Muscle of leg (tissue), 11 donors: ENCODE measurements around the gene ID3. TPM values are rescaled to one million over a fixed set of nuclear protein-coding genes. Genes with fewer than 3 reads are reported as not detected.
A peak's percentile ranks its signal among the peaks of the same experiment; 100 is the strongest.
"Not testable (repeated sequence)": the region's sequence is repeated elsewhere in the genome, so short reads cannot be mapped to it uniquely, and the experiment has no call there.

Experiments used
- DNase-seq: peaks from one replicate; pipeline ENCODE4 v3.0.0; 2013
- H3K27ac ChIP-seq: one replicate; pipeline ENCODE4 v1.5.1; 2013; ENCODE audit warnings: mild to moderate bottlenecking, low read length, control low read depth
- H3K27me3 ChIP-seq: one replicate; pipeline ENCODE4 v1.6.1; 2013; ENCODE audit warnings: low read length; ENCODE audit not compliant: control insufficient read depth, insufficient read depth
- H3K36me3 ChIP-seq: one replicate; pipeline ENCODE4 v1.6.1; 2013; ENCODE audit warnings: low read length; ENCODE audit not compliant: control insufficient read depth, insufficient read depth
- H3K4me1 ChIP-seq: one replicate; pipeline ENCODE4 v1.6.1; 2013; ENCODE audit warnings: low read length; ENCODE audit not compliant: control insufficient read depth, insufficient read depth
- H3K4me3 ChIP-seq: one replicate; pipeline ENCODE4 v1.5.1; 2013; ENCODE audit warnings: low read length, control low read depth
- H3K9me3 ChIP-seq: replicated peaks from 2 replicates; pipeline ENCODE4 v1.6.1; 2013; ENCODE audit warnings: low read depth, low read length; ENCODE audit not compliant: control insufficient read depth
- WGBS: methylation state at CpG from one replicate; pipeline ENCODE4 v1.1.5; 2013; ENCODE audit warnings: missing lambda C conversion rate; ENCODE audit not compliant: insufficient coverage; 5-methylcytosine and 5-hydroxymethylcytosine counted together
- polyA plus RNA-seq, 8 donors: library from polyadenylated mRNA; unstranded; fragments of 120-200 nt; gene quantifications; one replicate each; pipeline versions ENCODE4 v1.2.1 to v1.2.3, GENCODE V29; 2013; ENCODE audit warnings: inconsistent platforms in 1 of 8, low replicate concordance in 1 of 8; ENCODE audit not compliant: insufficient read length in 8 of 8, insufficient read depth in 1 of 8
- total RNA-seq: library from RNA; stranded (reverse); fragments of 120-200 nt; gene quantifications from one replicate; pipeline ENCODE4 v1.2.4, GENCODE V29; 2013

Gene ID3
- total and polyA plus RNA-seq, 9 donors, result 46.9 to 129 (median 80.6) TPM

- H3K4me3 ChIP-seq, result peak overlapping the region; percentile 33
- 18% methylated on average over 12 of the region's 12 CpGs for WGBS
- peaks cover 13% of the 10 kb centered on the region for H3K36me3 ChIP-seq
- H3K27me3 ChIP-seq, result no peaks in the 10 kb centered on the region
- peaks cover 68% of the 10 kb centered on the region for H3K4me1 ChIP-seq
- DNase-seq, result peak; percentile 50
- H3K9me3 ChIP-seq, result no peaks in the 10 kb centered on the region
- H3K27ac ChIP-seq, result peak overlapping the region; percentile 95
Measured at GRCh38 chr1:23554127-23554480, 5.2 kb downstream of the ID3 start.

DNA sequence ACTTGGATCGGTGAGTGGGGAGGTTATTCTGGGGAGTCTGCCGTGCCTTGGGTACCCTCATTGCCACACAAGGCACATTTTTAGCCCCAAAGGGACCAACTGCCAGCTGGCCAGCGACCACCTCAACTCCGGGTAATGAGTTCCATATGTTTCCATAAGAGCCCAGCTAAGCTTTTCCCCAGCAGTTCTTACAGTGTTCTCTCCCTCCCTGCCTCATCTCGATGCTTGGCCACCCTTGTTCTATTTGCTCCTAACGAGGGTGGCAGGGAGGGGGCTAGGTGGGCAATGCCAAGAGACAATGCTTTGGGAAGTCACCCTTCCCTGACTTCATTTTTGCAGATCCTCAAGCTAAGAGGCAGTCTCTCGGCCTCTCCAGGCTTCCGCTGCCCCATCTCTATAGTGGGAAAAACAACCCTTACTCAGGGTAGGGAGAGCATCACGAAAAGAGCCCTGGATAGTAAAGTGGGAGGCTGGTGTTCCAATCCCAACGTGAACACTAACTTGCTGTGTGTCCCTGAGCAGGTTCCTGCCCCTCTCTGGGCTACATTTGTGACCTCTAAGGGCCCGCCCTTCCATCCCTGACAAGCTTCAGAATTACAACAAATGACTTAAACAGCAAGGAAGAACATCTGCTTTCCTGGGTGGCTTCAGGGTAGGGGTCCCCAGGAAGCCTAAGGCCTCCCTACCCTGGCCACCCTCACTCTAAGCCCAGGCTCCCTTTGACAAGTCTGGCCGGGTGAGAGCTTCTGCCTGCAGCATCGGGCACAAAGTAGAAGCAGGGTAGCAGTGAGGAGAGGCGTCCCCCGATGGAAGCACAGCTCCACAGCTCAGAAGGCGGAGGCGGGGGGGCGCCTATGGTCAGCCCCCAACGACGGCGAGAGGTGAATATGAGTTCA, 5.8 kb downstream of the ID3 start:
- DNase-seq, result peak; percentile 82
- no peaks in the 10 kb centered on the region for H3K27me3 ChIP-seq
- no peaks in the 10 kb centered on the region for H3K9me3 ChIP-seq
- no peak overlapping the region for H3K4me3 ChIP-seq
- H3K36me3 ChIP-seq, result peaks cover 13% of the 10 kb centered on the region
- H3K27ac ChIP-seq, result peak overlapping the region; percentile 95
- WGBS, result 49% methylated on average over 2 of the region's 21 CpGs
- peaks cover 69% of the 10 kb centered on the region for H3K4me1 ChIP-seq

DNA sequence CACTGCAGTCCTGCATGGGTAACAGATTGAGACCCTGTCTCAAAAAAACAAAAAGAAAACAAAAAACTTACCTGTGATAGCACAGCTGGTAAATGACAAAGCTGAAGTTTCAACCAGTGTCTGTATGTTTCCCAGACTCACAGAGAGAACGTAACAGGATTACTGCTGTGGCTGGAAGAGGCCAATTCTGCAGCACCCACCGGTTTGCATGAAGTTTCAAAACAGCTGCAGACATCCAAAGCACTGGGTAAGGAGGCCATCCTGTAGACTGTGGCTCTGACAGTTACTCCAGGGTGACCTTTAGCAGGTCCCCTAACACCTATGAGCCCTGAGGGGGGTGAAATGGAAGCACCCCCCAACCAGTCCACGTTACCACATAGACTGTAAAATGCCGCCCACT, 7.5 kb downstream of the ID3 start:
- Histone ChIP-seq H3K9me3 (no peaks in the 10 kb centered on the region), H3K4me3 (no peak overlapping the region), H3K4me1 (peaks cover 59% of the 10 kb centered on the region), H3K27ac (no peak overlapping the region), H3K27me3 (no peaks in the 10 kb centered on the region), H3K36me3 (peaks cover 6% of the 10 kb centered on the region)
- WGBS, result 12% methylated on average over 2 of the region's 4 CpGs
- DNase-seq, result no peak

DNA sequence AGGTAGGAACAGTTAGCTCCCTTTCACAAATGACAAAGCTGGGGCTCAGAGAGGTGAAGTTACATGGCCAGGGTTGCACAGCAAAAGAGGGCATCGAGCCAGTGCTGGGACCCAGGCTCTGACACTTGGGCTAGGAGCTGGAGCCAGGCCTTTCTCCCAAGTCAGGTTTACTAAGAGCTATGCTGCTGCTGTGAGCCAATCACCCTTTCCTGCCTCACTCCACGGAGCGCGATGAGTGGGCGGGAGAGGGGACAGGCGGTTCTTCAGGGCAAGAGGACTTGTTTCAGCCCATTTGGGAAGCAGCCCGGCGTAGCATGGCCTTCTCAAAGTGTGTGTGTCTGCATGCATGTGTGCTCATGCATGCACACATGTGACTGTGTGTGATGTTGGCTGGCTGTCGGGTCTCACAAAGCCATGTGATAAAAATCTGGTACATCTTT, 10.6 kb downstream of the ID3 start:
- no peaks in the 10 kb centered on the region for H3K36me3 ChIP-seq
- H3K4me3 ChIP-seq, result no peak overlapping the region
- H3K27ac ChIP-seq, result peak overlapping the region; percentile 51
- H3K9me3 ChIP-seq, result no peaks in the 10 kb centered on the region
- 71% methylated on average over 1 of the region's 9 CpGs for WGBS
- H3K27me3 ChIP-seq, result no peaks in the 10 kb centered on the region
- DNase-seq, result peak; percentile 72
- H3K4me1 ChIP-seq, result peaks cover 38% of the 10 kb centered on the region

DNA sequence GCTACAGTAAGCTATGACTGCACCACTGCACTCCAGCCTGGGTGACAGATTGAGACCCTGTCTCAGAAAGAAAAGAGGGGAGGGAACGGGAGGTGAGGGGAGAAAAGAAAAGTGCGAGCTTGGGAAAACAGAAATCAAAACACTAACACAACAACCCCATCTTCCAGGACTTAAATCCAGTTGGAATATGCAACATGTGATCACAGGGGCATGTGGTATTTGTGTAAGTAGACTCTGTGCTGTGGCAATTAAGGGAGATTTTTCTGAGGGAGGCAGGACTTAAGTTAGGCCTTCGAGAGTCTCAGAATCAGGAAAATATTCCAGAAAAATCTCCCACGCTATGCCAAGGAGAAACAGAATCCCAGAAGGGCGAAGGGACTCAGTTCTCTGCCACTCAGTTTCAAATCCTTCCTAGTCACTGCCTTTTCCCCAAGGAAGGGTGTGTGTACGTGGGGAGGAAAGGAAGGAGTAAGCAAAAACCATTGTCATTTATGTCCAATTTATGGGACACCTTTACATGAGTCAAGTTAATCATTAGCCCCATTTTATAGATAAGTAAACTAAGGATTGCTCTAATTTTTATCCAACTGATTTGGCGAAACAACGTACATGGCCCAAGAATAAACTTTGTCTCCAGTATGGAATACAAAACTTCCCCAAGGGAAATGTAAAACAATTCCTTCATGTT, 12.3 kb downstream of the ID3 start:
- H3K27ac ChIP-seq, result no peak overlapping the region
- no peaks in the 10 kb centered on the region for H3K36me3 ChIP-seq
- H3K27me3 ChIP-seq, result no peaks in the 10 kb centered on the region
- DNase-seq, result no peak
- no peak overlapping the region for H3K4me3 ChIP-seq
- no peaks in the 10 kb centered on the region for H3K9me3 ChIP-seq
- no CpG with 5 or more reads among the region's 8 CpGs for WGBS
- peaks cover 29% of the 10 kb centered on the region for H3K4me1 ChIP-seq

- 94% methylated on average over 7 of the region's 9 CpGs for WGBS
- Histone ChIP-seq H3K27ac (no peak overlapping the region), H3K4me3 (no peak overlapping the region), H3K36me3 (no peaks in the 10 kb centered on the region), H3K9me3 (no peaks in the 10 kb centered on the region), H3K4me1 (peaks cover 17% of the 10 kb centered on the region), H3K27me3 (no peaks in the 10 kb centered on the region)
- no peak for DNase-seq
Measured at GRCh38 chr1:23545851-23546250, 13.4 kb downstream of the ID3 start.

GRCh38 chr1:23544444-23545389, 14.6 kb downstream of the ID3 start:
- 33% methylated on average over 4 of the region's 8 CpGs for WGBS

GRCh38 chr1:23543707-23544443, 15.4 kb downstream of the ID3 start:
- Histone ChIP-seq H3K4me1 (peaks cover 19% of the 10 kb centered on the region), H3K4me3 (no peak overlapping the region), H3K27ac (no peak overlapping the region), H3K9me3 (no peaks in the 10 kb centered on the region), H3K27me3 (no peaks in the 10 kb centered on the region), H3K36me3 (no peaks in the 10 kb centered on the region)
- no peak for DNase-seq
- whole genome bisulfite sequencing, result 85% methylated on average over 4 of the region's 8 CpGs

More at GRCh38 chr1:23544444-23545389, 14.6 kb downstream of the ID3 start:
- Histone ChIP-seq H3K27me3 (no peaks in the 10 kb centered on the region), H3K4me3 (no peak overlapping the region), H3K9me3 (no peaks in the 10 kb centered on the region), H3K4me1 (peaks cover 16% of the 10 kb centered on the region), H3K36me3 (no peaks in the 10 kb centered on the region), H3K27ac (no peak overlapping the region)
- DNase-seq, result peak; percentile 87

- H3K4me1 ChIP-seq, result peaks cover 13% of the 10 kb centered on the region
- 67% methylated on average over 1 of the region's 5 CpGs for WGBS
- DNase-seq, H3K36me3 ChIP-seq, H3K27me3 ChIP-seq, H3K27ac ChIP-seq, H3K4me3 ChIP-seq, H3K9me3 ChIP-seq: not testable (repeated sequence)
Measured at GRCh38 chr1:23542940-23543339, 16.4 kb downstream of the ID3 start.
